Large intestine (tissue), 3 donors: Measurements from ENCODE around the gene PLXNA2. TPM values are rescaled to one million over a fixed set of nuclear protein-coding genes. Genes with fewer than 3 reads are reported as not detected.

Experiments used
- DNase-seq, 2 donors: peaks; one replicate each; pipeline versions ENCODE4 v3.0.0 to v3.0.0-alpha.2; 2013
- H3K27ac ChIP-seq: one replicate; pipeline ENCODE4 v1.5.1; 2013; ENCODE audit warnings: low read length
- H3K27me3 ChIP-seq: 2 replicates; pipeline ENCODE4 v1.6.1; 2013; ENCODE audit warnings: low read length; ENCODE audit not compliant: control insufficient read depth, insufficient read depth
- H3K36me3 ChIP-seq: 2 replicates; pipeline ENCODE4 v1.6.1; 2013; ENCODE audit warnings: low read length; ENCODE audit not compliant: control insufficient read depth, insufficient read depth
- H3K4me1 ChIP-seq: one replicate; pipeline ENCODE4 v1.6.1; 2013; ENCODE audit warnings: low read length; ENCODE audit not compliant: control insufficient read depth, insufficient read depth
- H3K4me3 ChIP-seq: one replicate; pipeline ENCODE4 v1.5.1; 2013; ENCODE audit warnings: low read length
- H3K9me3 ChIP-seq: one replicate; pipeline ENCODE4 v1.6.1; 2013; ENCODE audit warnings: mild to moderate bottlenecking, low read depth, low read length, moderate library complexity; ENCODE audit not compliant: control insufficient read depth
- WGBS: methylation state at CpG from one replicate; pipeline ENCODE4 v1.1.5; 2013; ENCODE audit warnings: low lambda C conversion rate; ENCODE audit not compliant: insufficient coverage; 5-methylcytosine and 5-hydroxymethylcytosine counted together
- polyA plus RNA-seq: library from polyadenylated mRNA; unstranded; fragments of 120-200 nt; gene quantifications from one replicate; pipeline ENCODE4 v1.2.1, GENCODE V29; 2013

PLXNA2 gene
- polyA plus RNA-seq, 1 donor: 11.7 TPM

GRCh38 chr1:208242941-208243526 lies 1.1 kb downstream of the PLXNA2 start:
- whole genome bisulfite sequencing: no CpG with 5 or more reads among the region's 54 CpGs
- Histone ChIP-seq H3K9me3 (no peaks in the 10 kb centered on the region), H3K27me3 (peaks cover 24% of the 10 kb centered on the region), H3K27ac (no peak overlapping the region), H3K4me1 (peaks cover 37% of the 10 kb centered on the region), H3K36me3 (no peaks in the 10 kb centered on the region), H3K4me3 (peak overlapping the region; percentile 75)
- DNase-seq: peak in 1 of 2 donors; percentile 64

GRCh38 chr1:208242146-208242545 lies 2.0 kb downstream of the PLXNA2 start:
- DNase-seq: no peak
- Histone ChIP-seq H3K4me3 (peak overlapping the region; percentile 52), H3K4me1 (peaks cover 37% of the 10 kb centered on the region), H3K27me3 (peaks cover 20% of the 10 kb centered on the region), H3K27ac (no peak overlapping the region), H3K9me3 (no peaks in the 10 kb centered on the region), H3K36me3 (no peaks in the 10 kb centered on the region)
- no CpG with 5 or more reads among the region's 3 CpGs for WGBS

GRCh38 chr1:208241512-208241911 lies 2.7 kb downstream of the PLXNA2 start:
- no peak overlapping the region for H3K27ac ChIP-seq

GRCh38 chr1:208240662-208241355 lies 3.4 kb downstream of the PLXNA2 start:
- no peak for DNase-seq
- no peak overlapping the region for H3K4me3 ChIP-seq
- WGBS: no CpG with 5 or more reads among the region's 3 CpGs
- no peaks in the 10 kb centered on the region for H3K9me3 ChIP-seq
- H3K36me3 ChIP-seq: no peaks in the 10 kb centered on the region
- H3K27me3 ChIP-seq: peaks cover 16% of the 10 kb centered on the region
- H3K4me1 ChIP-seq: peaks cover 48% of the 10 kb centered on the region
- no peak overlapping the region for H3K27ac ChIP-seq

More at GRCh38 chr1:208241512-208241911, 2.7 kb downstream of the PLXNA2 start:
- Histone ChIP-seq H3K9me3 (no peaks in the 10 kb centered on the region), H3K27me3 (peaks cover 20% of the 10 kb centered on the region), H3K4me3 (peak overlapping the region; percentile 11), H3K4me1 (peaks cover 41% of the 10 kb centered on the region), H3K36me3 (no peaks in the 10 kb centered on the region)
- DNase-seq: no peak
- WGBS: no CpG with 5 or more reads among the region's 5 CpGs

GRCh38 chr1:208239473-208240381 lies 4.5 kb downstream of the PLXNA2 start:
- WGBS: 60% methylated on average over 1 of the region's 10 CpGs
- peaks cover 48% of the 10 kb centered on the region for H3K4me1 ChIP-seq
- DNase-seq: peak in 1 of 2 donors; percentile 81
- no peaks in the 10 kb centered on the region for H3K36me3 ChIP-seq
- no peaks in the 10 kb centered on the region for H3K9me3 ChIP-seq
- H3K4me3 ChIP-seq: no peak overlapping the region
- peak overlapping the region; percentile 52 for H3K27ac ChIP-seq
- peaks cover 16% of the 10 kb centered on the region for H3K27me3 ChIP-seq

- H3K27ac ChIP-seq: peak overlapping the region; percentile 52
- WGBS: no CpG with 5 or more reads among the region's 9 CpGs
- H3K36me3 ChIP-seq: no peaks in the 10 kb centered on the region
- no peak overlapping the region for H3K4me3 ChIP-seq
- DNase-seq: peak in 1 of 2 donors; percentile 23
- peaks cover 50% of the 10 kb centered on the region for H3K4me1 ChIP-seq
- no peaks in the 10 kb centered on the region for H3K9me3 ChIP-seq
- H3K27me3 ChIP-seq: peaks cover 16% of the 10 kb centered on the region
These were observed 5.3 kb downstream of the PLXNA2 start for GRCh38 chr1:208238710-208239472.

GRCh38 chr1:208237241-208237640 lies 6.9 kb downstream of the PLXNA2 start:
- H3K4me1 ChIP-seq: peaks cover 50% of the 10 kb centered on the region
- 96% methylated on average over 4 of the region's 8 CpGs for WGBS
- no peak overlapping the region for H3K27ac ChIP-seq

GRCh38 chr1:208235982-208236761 lies 8.0 kb downstream of the PLXNA2 start:
- DNase-seq: peak in 1 of 2 donors; percentile 65
- Histone ChIP-seq H3K36me3 (no peaks in the 10 kb centered on the region), H3K27ac (no peak overlapping the region), H3K4me3 (no peak overlapping the region), H3K27me3 (no peaks in the 10 kb centered on the region), H3K4me1 (peaks cover 49% of the 10 kb centered on the region), H3K9me3 (no peaks in the 10 kb centered on the region)
- no CpG with 5 or more reads among the region's 17 CpGs for WGBS

More at GRCh38 chr1:208237241-208237640, 6.9 kb downstream of the PLXNA2 start:
- H3K9me3 ChIP-seq: no peaks in the 10 kb centered on the region
- no peak for DNase-seq
- H3K36me3 ChIP-seq: no peaks in the 10 kb centered on the region
- no peak overlapping the region for H3K4me3 ChIP-seq
- peaks cover 8% of the 10 kb centered on the region for H3K27me3 ChIP-seq

- H3K4me1 ChIP-seq: peaks cover 47% of the 10 kb centered on the region
These were observed 8.7 kb downstream of the PLXNA2 start for GRCh38 chr1:208235356-208235981.

More at GRCh38 chr1:208235356-208235981, 8.7 kb downstream of the PLXNA2 start:
- no peaks in the 10 kb centered on the region for H3K9me3 ChIP-seq
- no peak overlapping the region for H3K27ac ChIP-seq
- H3K36me3 ChIP-seq: no peaks in the 10 kb centered on the region
- no peak overlapping the region for H3K4me3 ChIP-seq
- WGBS: 100% methylated on average over 3 of the region's 9 CpGs
- no peaks in the 10 kb centered on the region for H3K27me3 ChIP-seq
- DNase-seq: no peak
